ENCODE measurements around the gene MTRF1. TPM values are rescaled to one million over a fixed set of nuclear protein-coding genes. Genes with fewer than 3 reads are reported as not detected.

The MTRF1 gene
- total and polyA plus RNA-seq, 2 of the 8 experiments (the other 6 are each of a cell fraction or from before 2014, with no cell fraction given), result 8.0 to 19.2 TPM

GRCh38 chr13:41267106-41267505, 3.7 kb upstream of the MTRF1 start (continued):
- TF ChIP-seq, protein P1, sequence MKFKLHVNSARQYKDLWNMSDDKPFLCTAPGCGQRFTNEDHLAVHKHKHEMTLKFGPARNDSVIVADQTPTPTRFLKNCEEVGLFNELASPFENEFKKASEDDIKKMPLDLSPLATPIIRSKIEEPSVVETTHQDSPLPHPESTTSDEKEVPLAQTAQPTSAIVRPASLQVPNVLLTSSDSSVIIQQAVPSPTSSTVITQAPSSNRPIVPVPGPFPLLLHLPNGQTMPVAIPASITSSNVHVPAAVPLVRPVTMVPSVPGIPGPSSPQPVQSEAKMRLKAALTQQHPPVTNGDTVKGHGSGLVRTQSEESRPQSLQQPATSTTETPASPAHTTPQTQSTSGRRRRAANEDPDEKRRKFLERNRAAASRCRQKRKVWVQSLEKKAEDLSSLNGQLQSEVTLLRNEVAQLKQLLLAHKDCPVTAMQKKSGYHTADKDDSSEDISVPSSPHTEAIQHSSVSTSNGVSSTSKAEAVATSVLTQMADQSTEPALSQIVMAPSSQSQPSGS (IDR thresholded peaks at IDR 0.05; ENCODE audit: low read length), result no peak
- no peak for TF ChIP-seq BRCA1 (IDR thresholded peaks at IDR 0.05; ENCODE audit: low read depth, low read length)
- no peak for TF ChIP-seq CHD1 (IDR thresholded peaks at IDR 0.05; ENCODE audit: low read depth, low read length)

All from H1 (cell line).